ENCODE measurements around the gene MYH13.

GRCh38 chr17:10266296-10266876, 106.4 kb downstream of the MYH13 start:
- no peak for TF ChIP-seq CTCF (IDR thresholded peaks at IDR 0.05; ENCODE audit: insufficient read depth, low read length)
- no peak for TF ChIP-seq POLR2AphosphoS5 (IDR thresholded peaks at IDR 0.05; ENCODE audit: low read depth)

All from HL-60 (cell line).